Vagina (tissue), 2 donors: Measurements from ENCODE around the gene ZNF638.

ENCODE experiments used
- POLR2A ChIP-seq, 2 donors: fragments of 450-650 bp; IDR thresholded peaks; one replicate each; pipeline ENCODE4 v1.6.1; 2017; ENCODE audit warnings: antibody characterized with exemption in 2 of 2, mild to moderate bottlenecking in 2 of 2, moderate library complexity in 2 of 2
- TF ChIP-seq, protein P1 (sequence below), 3 experiments: fragments of 450-650 bp in 2 of 3; fragments of 200-600 bp in 1 of 3; sonication (generic) in 1 of 3; IDR thresholded peaks; one replicate each; pipeline ENCODE4 v1.5.1; 2017 to 2019; ENCODE audit warnings: antibody characterized with exemption in 3 of 3, mild to moderate bottlenecking in 2 of 3, moderate library complexity in 2 of 3

DNA sequence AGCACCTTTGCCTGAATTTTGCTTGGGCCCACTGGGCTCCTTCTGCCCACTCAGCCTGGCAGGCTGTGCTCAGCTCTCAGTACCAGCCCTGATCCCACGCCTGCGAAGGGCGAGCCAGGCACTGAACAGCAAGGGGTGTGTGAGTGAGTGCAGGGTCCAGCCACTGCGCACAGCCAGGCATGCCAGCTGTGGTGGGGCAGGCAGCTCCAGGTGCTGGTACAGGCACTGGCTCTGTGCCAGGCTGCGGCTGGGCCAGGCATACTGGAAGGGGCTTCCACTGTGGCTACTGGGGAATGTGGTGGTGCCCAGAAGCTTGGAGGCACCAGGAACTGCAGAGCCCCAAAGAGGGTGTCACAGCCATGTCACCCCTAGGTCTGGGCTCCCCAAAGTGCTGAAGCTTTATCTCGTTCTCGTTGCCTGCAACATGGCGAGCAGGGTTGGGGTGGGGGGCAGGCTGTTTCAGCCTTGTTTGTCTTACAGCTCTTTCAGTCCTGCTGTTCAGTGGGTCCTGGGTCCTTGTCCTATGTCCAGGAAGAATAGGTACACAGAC, 130.5 kb downstream of the ZNF638 start:
- TF ChIP-seq, protein P1, sequence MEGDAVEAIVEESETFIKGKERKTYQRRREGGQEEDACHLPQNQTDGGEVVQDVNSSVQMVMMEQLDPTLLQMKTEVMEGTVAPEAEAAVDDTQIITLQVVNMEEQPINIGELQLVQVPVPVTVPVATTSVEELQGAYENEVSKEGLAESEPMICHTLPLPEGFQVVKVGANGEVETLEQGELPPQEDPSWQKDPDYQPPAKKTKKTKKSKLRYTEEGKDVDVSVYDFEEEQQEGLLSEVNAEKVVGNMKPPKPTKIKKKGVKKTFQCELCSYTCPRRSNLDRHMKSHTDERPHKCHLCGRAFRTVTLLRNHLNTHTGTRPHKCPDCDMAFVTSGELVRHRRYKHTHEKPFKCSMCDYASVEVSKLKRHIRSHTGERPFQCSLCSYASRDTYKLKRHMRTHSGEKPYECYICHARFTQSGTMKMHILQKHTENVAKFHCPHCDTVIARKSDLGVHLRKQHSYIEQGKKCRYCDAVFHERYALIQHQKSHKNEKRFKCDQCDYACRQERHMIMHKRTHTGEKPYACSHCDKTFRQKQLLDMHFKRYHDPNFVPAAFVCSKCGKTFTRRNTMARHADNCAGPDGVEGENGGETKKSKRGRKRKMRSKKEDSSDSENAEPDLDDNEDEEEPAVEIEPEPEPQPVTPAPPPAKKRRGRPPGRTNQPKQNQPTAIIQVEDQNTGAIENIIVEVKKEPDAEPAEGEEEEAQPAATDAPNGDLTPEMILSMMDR (IDR thresholded peaks at IDR 0.05), result no peak
- no peak for TF ChIP-seq POLR2A (IDR thresholded peaks at IDR 0.05)
